ENCODE data around the gene MSH5.
"Not testable (repeated sequence)": the region's sequence is repeated elsewhere in the genome, so short reads cannot be mapped to it uniquely, and the experiment has no call there.

Gene MSH5

DNA sequence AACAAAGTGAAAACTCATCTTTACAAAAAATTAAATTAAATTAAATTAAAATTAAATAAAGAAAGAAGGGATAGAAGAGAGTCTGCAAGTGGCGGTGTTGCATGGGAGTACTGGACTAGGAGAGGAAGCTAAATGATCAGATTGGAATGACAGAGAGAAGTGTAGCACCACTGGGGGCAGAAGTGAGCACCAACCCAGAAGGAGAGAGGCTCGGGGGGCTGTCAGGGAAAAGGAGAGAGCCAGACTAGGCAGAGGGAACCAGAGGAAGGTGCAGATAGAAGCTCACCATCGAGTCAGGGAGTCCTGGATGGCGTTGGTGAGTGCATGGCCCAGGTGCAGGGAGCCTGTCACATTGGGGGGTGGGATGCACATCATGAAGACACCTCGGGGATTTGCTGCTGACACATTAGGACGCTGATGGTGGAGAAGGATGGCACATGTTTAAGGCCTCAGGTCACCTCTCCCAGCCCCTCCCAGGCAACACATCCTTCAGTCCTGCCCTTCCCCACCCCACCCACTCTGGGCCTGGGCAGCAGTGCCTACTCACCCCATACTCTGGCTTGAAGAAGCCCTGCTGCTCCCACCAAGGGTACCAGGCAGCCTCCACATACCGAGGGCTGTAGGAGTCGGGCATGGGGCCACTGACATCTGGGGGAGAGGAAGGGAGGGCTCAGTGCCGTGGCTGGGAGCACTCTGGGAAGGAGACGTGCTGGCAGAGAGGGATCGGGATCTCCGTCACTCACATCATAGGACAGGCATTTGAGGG is 51.7 kb downstream of the MSH5 start:
- Histone ChIP-seq H3K36me3 (ENCODE audit: insufficient read depth, low read length) (peaks cover 55% of the 10 kb centered on the region), H3K27ac (ENCODE audit: low read depth, low read length, poor library complexity, severe bottlenecking) (no peak overlapping the region)
- TF ChIP-seq, protein P1, sequence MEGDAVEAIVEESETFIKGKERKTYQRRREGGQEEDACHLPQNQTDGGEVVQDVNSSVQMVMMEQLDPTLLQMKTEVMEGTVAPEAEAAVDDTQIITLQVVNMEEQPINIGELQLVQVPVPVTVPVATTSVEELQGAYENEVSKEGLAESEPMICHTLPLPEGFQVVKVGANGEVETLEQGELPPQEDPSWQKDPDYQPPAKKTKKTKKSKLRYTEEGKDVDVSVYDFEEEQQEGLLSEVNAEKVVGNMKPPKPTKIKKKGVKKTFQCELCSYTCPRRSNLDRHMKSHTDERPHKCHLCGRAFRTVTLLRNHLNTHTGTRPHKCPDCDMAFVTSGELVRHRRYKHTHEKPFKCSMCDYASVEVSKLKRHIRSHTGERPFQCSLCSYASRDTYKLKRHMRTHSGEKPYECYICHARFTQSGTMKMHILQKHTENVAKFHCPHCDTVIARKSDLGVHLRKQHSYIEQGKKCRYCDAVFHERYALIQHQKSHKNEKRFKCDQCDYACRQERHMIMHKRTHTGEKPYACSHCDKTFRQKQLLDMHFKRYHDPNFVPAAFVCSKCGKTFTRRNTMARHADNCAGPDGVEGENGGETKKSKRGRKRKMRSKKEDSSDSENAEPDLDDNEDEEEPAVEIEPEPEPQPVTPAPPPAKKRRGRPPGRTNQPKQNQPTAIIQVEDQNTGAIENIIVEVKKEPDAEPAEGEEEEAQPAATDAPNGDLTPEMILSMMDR (IDR thresholded peaks at IDR 0.05; ENCODE audit: low read length) = peak; percentile 64
- no peak for TF ChIP-seq EZH2 (IDR thresholded peaks at IDR 0.05; ENCODE audit: borderline replicate concordance, low read length)

DNA sequence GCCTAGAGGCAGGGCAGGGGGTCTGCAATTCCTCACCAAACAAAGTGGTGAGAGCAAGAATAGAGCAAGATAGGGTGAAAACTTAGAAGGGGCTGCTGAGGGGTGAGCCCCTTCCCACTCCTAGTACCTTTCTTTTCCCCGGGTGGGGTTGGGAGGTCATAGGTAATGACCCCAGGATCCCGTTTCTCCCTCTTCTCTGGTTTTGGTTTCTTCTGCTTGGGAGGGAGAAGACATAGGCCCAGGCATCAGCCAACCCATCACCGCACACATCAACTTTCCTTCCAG is 52.2 kb downstream of the MSH5 start:
- H3K27me3 ChIP-seq (ENCODE audit: insufficient read depth, low read length) = no peaks in the 10 kb centered on the region
- no peak overlapping the region for H2AFZ ChIP-seq (ENCODE audit: low read length)
- H3K4me3 ChIP-seq (ENCODE audit: low read depth, low read length, poor library complexity, severe bottlenecking) = no peak overlapping the region
- H3K36me3 ChIP-seq (ENCODE audit: insufficient read depth, low read length) = peaks cover 53% of the 10 kb centered on the region
- peaks cover 14% of the 10 kb centered on the region; the same call in 1 of the 2 replicates for H3K79me2 ChIP-seq (ENCODE audit: insufficient read depth, low read length)
- 0 out of 2 replicates have a peak, but pooled peaks cover 3% of the 10 kb centered on the region for H3F3A ChIP-seq (ENCODE audit: insufficient read depth, low read length)
- no peaks in the 10 kb centered on the region for H4K20me1 ChIP-seq (ENCODE audit: insufficient read depth, low read length)
- H3K4me1 ChIP-seq (ENCODE audit: insufficient read depth, low read length, severe bottlenecking) = peaks cover 28% of the 10 kb centered on the region
- H3K9ac ChIP-seq (ENCODE audit: low read length) = no peak overlapping the region
- TF ChIP-seq EZH2 (IDR thresholded peaks at IDR 0.05; ENCODE audit: borderline replicate concordance, low read length) = no peak
- TF ChIP-seq, protein P1 (IDR thresholded peaks at IDR 0.05; ENCODE audit: low read length) = no peak
- peak overlapping the region; percentile 25 for H3K27ac ChIP-seq (ENCODE audit: low read depth, low read length, poor library complexity, severe bottlenecking)
- no peaks in the 10 kb centered on the region for H3K9me2 ChIP-seq (ENCODE audit: low read depth, low read length)
- no peaks in the 10 kb centered on the region for H3K9me3 ChIP-seq (ENCODE audit: low read length)
- H3K4me2 ChIP-seq (ENCODE audit: low read length) = no peak overlapping the region

More for the DNA sequence above, 51.7 kb downstream of the MSH5 start:
- no peaks in the 10 kb centered on the region for H3K9me2 ChIP-seq (ENCODE audit: low read depth, low read length)
- no peak overlapping the region for H3K9ac ChIP-seq (ENCODE audit: low read length)
- H3K4me2 ChIP-seq (ENCODE audit: low read length) = no peak overlapping the region
- no peaks in the 10 kb centered on the region for H3K27me3 ChIP-seq (ENCODE audit: insufficient read depth, low read length)
- no peak overlapping the region for H3K4me3 ChIP-seq (ENCODE audit: low read depth, low read length, poor library complexity, severe bottlenecking)
- H3F3A ChIP-seq (ENCODE audit: insufficient read depth, low read length) = no peaks in the 10 kb centered on the region
- peaks cover 28% of the 10 kb centered on the region for H3K4me1 ChIP-seq (ENCODE audit: insufficient read depth, low read length, severe bottlenecking)
- no peak overlapping the region for H2AFZ ChIP-seq (ENCODE audit: low read length)
- H3K79me2 ChIP-seq (ENCODE audit: insufficient read depth, low read length) = peaks cover 14% of the 10 kb centered on the region; the same call in 1 of the 2 replicates
- no peaks in the 10 kb centered on the region for H3K9me3 ChIP-seq (ENCODE audit: low read length)
- no peaks in the 10 kb centered on the region for H4K20me1 ChIP-seq (ENCODE audit: insufficient read depth, low read length)

DNA sequence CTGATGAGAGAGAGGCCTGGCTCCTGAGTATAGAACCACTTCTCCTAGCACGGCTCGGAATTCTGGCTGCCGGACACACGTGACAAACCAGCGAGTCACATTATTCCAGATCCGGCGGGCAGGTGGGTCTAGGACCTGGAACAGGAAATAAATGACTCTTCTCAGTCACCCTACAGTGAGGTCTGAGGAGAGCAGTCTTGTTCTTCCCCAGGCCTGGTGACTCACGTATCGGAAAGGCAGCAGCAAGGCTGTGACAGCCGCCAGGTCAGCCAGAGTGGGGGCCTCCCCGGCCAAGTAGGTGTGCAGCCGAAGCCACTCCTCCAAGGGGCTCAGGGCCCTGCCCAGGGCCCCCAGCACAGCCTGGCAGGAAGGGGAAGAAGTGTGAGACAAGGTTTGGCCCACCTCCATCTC is 53.0 kb downstream of the MSH5 start:
- H3F3A ChIP-seq (ENCODE audit: insufficient read depth, low read length) = 0 out of 2 replicates have a peak, but pooled peaks cover 6% of the 10 kb centered on the region
- H3K4me3 ChIP-seq (ENCODE audit: low read depth, low read length, poor library complexity, severe bottlenecking) = no peak overlapping the region
- H3K4me2 ChIP-seq (ENCODE audit: low read length) = no peak overlapping the region
- no peak for TF ChIP-seq EZH2 (IDR thresholded peaks at IDR 0.05; ENCODE audit: borderline replicate concordance, low read length)
- TF ChIP-seq, protein P1 (IDR thresholded peaks at IDR 0.05; ENCODE audit: low read length) = no peak
- peaks cover 33% of the 10 kb centered on the region for H3K4me1 ChIP-seq (ENCODE audit: insufficient read depth, low read length, severe bottlenecking)
- H2AFZ ChIP-seq (ENCODE audit: low read length) = no peak overlapping the region
- H3K36me3 ChIP-seq (ENCODE audit: insufficient read depth, low read length) = peaks cover 51% of the 10 kb centered on the region
- H3K9me3 ChIP-seq (ENCODE audit: low read length) = no peaks in the 10 kb centered on the region
- H3K27me3 ChIP-seq (ENCODE audit: insufficient read depth, low read length) = no peaks in the 10 kb centered on the region
- H3K27ac ChIP-seq (ENCODE audit: low read depth, low read length, poor library complexity, severe bottlenecking) = peak overlapping the region; percentile 25
- no peak overlapping the region for H3K9ac ChIP-seq (ENCODE audit: low read length)
- H4K20me1 ChIP-seq (ENCODE audit: insufficient read depth, low read length) = no peaks in the 10 kb centered on the region
- no peaks in the 10 kb centered on the region for H3K9me2 ChIP-seq (ENCODE audit: low read depth, low read length)
- peaks cover 14% of the 10 kb centered on the region; the same call in 1 of the 2 replicates for H3K79me2 ChIP-seq (ENCODE audit: insufficient read depth, low read length)

DNA sequence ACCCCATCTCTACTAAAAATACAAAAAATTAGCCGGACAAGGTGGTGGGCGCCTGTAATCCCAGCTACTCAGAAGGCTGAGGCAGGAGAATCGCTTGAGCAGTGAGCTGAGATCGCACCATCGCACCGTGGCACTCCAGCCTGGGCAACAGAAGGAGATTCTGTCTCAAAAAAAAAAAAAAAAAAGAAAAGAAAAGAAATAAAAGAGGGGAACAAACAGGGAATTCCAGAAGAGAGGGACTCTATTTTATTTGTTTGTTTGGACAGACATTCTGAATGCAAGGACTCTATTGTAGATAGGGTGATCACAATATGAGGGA is 54.1 kb downstream of the MSH5 start:
- H2AFZ ChIP-seq (ENCODE audit: low read length); H3F3A ChIP-seq (ENCODE audit: insufficient read depth, low read length); H3K9me3 ChIP-seq (ENCODE audit: low read length); H3K27me3 ChIP-seq (ENCODE audit: insufficient read depth, low read length); H3K9me2 ChIP-seq (ENCODE audit: low read depth, low read length); H4K20me1 ChIP-seq (ENCODE audit: insufficient read depth, low read length): not testable (repeated sequence)
- H3K27ac ChIP-seq (ENCODE audit: low read depth, low read length, poor library complexity, severe bottlenecking) = peak overlapping the region; percentile 11
- peaks cover 14% of the 10 kb centered on the region; the same call in 1 of the 2 replicates for H3K79me2 ChIP-seq (ENCODE audit: insufficient read depth, low read length)
- H3K4me3 ChIP-seq (ENCODE audit: low read depth, low read length, poor library complexity, severe bottlenecking) = peak overlapping the region; percentile 82
- H3K36me3 ChIP-seq (ENCODE audit: insufficient read depth, low read length) = peaks cover 44% of the 10 kb centered on the region
- peaks cover 39% of the 10 kb centered on the region for H3K4me1 ChIP-seq (ENCODE audit: insufficient read depth, low read length, severe bottlenecking)
- peak overlapping the region; percentile 81 for H3K4me2 ChIP-seq (ENCODE audit: low read length)
- peak overlapping the region; percentile 92; the same call in 1 of the 2 replicates for H3K9ac ChIP-seq (ENCODE audit: low read length)

All from OCI-LY1 (cell line).